Left renal cortex interstitium (tissue), 4 donors: ENCODE results near the gene FANCC. TPM values are rescaled to one million over a fixed set of nuclear protein-coding genes. Genes with fewer than 3 reads are reported as not detected.

ENCODE experiments used
- DNase-seq, 4 donors: peaks; one replicate each; pipeline ENCODE4 v3.0.0-alpha.2; 2013; ENCODE audit warnings: low read depth in 4 of 4, low spot score in 2 of 4, missing footprints in 1 of 4
- polyA plus RNA-seq, 4 donors: library from polyadenylated mRNA; unstranded; fragments of 120-200 nt; gene quantifications; one replicate each; pipeline ENCODE4 v1.2.1, GENCODE V29; 2013; ENCODE audit not compliant: insufficient read length in 4 of 4

FANCC gene
- polyA plus RNA-seq, 4 donors, result 21.2 to 26.8 (median 23.1) TPM

DNA sequence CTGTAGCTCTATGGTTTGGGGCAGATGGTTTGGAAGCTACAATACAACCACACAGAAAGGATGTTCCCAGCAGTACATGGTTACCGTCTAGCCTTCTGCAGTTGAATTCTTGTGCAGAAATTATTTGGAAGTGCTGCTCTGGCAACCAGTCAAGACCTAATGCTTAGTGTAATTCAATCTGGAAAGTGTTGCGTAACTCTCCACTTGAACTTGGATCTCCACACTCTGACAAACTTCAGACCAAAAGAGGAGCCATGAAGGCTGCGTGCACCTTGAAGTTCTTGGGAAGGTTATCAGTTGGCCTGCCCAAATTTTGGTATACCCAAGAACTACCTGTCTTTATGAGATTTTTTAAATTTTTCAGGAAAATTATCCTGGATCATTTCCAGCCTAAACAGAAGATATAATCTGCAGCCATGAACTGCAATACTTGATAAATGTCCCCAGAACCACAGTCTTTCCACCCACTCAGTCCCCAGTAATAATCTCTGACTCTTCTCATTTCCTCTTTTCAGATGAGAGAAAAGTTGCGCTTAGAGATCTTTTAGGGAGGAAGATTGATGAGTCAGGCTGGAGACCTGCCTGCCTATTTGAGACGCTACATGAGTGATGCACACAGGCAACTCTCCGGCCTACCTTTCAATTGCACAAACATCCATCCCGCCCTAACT is 159.9 kb downstream of the FANCC start:
- DNase-seq, result no peak

DNA sequence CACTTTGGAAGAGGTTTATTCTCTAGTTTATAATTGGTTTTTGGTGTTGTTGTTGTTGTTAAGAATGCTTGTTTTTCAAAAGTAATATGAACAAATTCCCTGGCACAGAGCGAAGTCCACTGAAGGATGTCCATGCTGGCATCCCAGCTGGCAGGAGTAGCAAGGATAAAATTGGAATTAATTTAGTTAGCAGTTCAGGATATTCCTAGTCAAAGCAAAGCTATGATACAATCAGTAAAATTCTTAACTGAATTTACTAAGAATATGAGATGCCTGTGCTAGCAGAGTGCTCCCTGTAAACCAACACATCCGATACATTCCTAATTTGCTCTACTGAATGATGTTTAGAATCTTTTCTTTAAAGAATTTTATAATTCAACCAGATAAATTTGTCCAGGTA is 161.4 kb downstream of the FANCC start:
- no peak for DNase-seq

DNA sequence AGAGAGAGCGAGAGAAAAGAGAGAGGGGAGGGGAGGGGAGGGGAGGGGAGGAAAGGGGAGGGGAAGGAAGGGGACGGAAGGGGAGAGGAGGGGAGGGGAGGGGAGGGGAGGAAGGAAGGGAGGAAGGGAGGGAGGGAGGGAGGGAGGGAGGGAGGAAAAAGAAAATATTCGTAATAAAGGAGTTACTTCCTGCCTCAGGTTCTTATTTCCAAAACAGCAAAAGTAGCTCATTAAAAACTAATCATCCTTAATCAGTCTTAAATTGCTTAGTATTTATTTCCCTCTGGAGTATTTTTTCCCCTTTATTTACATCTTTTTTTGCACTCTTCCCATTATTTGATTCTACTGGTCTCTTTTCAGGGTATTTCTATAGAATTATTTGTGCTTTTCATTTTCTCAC is 162.3 kb downstream of the FANCC start:
- DNase-seq, result no peak

DNA sequence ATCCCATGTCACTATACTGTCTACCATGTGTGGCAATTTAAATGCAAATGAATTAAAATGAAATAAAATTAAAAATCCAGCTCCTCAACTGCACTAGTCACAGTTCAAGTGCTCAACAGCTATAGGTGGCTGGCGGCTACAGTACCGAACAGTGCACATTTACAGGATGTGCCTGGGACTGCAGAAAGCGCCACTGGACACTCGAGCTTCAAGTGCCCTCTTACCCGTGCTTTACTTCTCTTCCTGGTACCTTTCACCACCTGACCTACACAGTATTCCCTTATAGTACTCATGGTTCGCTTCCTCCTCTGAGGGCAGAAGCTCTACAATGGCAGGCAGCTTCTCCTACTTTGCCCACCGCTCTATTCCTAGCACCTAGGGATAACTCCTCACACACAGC is 166.6 kb downstream of the FANCC start:
- DNase-seq, result no peak

DNA sequence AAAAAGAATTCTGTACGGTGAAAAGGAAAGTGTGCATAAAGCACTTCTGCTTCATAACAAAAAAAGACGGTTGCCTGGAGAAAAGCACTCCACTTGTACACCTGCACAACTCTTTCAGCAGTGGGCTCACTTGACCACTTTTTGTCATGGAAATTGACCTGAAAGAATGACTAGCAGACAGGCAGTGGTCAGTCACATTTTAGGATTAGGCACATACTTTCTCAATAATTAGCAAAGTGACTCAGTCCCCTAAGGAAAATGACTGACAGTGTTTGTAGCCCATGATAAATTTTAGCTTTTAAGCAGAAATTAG is 169.3 kb downstream of the FANCC start:
- no peak for DNase-seq

DNA sequence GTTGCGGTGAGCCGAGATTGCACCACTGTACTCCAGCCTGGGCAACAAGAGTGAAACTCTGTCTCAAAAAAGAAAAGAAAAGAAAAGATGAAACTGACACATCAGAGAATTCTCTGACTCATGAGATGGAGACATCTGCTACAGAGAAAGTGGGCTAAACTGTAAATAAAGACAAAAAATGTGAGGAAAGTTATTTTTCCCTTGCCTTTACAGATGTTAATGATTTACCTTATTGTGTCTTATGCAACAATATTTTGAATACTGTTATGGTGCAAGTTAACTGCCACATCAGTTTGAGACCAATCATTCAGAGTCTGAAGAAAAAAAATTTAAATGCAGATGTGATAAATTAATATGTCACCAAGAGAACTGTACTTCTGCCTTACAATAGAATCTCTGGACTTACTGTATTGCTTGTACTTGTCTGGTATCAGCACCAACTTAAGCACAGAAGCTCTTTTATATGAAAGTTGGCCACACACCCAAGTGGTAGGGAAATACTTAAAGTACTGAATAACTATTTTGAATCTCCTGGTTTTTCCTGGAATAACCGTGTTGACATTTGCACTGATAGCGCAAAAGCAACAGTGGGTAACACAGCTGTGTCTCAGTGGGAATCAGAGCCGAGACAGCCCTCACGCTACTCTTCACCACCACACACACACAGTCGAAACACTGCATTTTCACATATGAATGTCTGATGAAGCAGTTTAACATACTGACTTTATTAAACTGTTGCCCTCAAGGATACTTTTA is 169.9 kb downstream of the FANCC start:
- DNase-seq, result no peak

DNA sequence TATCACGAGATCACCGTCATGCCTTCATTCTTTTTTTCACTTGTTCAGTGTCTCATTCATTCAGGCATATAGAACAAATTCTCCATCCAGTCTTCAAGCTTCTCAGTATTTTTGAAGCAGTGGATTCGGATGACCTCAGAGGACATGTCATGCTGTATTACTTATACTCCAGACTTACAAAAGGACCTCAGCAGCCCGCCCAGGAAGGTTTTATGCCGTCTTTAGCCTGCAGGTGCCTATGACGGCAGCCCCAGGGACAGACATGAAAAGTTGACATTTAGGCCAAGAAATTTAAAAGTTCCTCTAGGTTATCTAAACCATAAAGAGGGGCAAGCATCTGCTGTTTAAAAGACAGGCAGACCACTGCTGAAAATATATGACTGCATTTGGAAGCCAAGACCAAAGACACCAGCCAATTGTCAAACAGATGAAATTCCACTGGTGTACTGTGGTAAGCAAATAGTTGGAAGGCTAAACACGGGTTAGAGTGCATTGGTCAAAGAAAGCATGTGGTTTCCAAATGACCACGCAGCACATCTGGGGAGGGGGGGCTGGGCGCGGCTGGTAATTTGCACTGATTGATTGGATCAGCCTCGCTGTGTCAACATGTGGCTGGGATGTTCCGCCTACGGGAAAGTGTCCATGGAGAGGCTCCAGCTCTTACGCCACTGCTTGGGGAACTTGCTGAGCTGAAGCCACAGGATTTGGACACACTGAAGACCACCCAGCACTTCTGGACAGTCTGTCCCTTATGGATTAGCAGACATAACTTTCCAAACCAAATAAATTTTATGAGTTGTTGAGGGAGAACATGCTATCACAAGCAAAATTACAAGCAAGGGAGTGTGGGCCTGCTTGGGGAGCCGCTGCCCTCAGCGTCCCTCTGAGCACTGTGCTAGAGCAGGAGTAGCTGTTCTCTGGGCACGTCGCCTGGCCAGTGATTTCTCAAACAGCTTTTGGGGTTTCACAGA is 173.6 kb downstream of the FANCC start:
- DNase-seq, result peak in 3 of 4 donors; percentile 42 to 70 (median 66)

DNA sequence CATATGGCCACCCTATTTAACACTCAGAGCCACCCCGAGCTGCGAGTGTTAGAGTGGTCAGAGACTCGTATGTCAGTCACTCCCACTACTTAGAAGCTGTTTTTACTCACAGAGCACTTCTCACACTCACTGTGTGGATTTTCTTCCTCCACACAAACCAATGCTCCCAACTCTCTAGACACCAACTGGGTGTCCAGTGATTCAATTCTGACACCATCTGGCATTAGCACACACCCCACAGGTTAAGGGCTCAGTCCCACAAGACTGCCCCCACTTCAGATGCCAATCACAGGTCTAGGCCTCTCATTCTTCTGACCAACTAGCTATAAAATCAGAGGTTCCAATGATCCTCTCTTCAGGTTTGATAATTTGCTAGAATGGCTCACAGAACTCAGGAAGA is 174.8 kb downstream of the FANCC start:
- DNase-seq, result no peak

DNA sequence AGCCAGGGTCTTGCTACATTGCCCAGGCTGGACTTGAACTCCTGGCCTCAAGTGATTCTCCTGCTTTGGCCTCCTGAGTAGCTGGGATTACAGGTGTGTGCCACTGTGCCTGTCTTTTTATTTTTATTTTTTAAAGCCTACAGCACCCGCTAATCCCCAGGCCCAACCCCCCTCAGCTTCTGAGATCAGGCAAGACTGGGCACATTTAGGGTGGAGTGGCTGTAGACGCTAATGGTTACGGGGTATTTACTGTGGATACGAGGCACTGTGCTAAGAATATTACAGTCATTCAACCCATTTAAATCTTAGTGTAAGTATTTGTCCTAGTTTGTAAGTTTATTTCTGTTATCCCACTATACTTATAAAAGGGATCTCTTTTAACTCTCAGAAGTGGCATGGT is 175.2 kb downstream of the FANCC start:
- no peak for DNase-seq

DNA sequence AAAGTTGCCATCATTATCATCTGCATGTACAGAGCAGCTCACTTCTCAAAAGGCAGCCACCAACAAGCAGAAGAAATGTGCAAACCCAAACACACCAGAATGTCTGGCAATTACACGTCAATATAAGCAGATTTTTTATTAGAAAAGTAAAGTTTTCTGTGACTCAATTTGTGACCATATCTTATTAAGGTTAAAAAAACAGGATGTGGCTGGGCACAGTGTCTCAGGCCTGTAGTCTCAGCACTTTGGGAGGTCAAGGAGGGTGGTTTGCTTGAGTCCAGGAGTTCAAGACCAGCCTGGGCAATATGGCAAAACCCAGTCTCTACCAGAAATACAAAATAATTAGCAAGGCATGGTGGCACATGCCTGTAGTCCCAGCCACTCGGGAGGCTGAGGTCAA is 176.7 kb downstream of the FANCC start:
- DNase-seq, result no peak

DNA sequence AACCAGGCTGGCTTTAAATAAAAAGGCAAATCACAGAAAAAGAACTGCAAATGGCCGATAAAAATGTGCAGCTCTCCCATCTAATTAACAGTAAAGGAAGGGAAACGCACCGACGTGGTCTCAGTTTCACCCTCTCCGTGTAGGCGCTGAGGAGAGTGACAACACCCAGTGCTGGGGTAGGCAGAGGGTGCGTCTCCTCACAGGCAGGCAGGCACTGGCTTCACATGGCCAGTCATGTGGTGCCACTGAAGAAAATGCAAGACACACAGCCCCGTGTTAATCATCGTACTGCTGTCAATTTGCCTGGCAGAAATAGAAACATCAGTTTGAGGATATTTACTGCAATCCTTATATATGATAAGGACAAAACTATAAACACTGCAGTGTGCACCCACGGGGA is 178.4 kb downstream of the FANCC start:
- DNase-seq, result no peak

DNA sequence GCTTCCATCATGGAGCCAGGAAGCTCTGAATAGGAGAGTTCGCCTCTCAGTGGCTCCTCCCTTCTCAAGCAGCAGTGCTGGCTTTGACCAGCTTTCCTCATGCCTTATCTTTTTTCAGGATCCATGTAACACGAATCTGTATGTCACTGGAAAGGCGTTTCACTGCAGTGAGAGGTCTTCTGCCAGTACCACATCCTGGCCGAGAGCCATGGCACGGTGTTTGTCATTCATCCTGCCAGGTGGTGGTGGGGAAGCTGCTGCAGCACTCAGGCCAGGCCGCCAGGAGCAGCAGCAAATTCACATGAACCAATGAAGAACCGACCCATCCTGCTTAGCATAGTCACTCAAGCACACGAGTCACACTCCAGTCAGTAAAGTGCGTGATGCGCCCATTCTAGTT is 179.0 kb downstream of the FANCC start:
- no peak for DNase-seq

DNA sequence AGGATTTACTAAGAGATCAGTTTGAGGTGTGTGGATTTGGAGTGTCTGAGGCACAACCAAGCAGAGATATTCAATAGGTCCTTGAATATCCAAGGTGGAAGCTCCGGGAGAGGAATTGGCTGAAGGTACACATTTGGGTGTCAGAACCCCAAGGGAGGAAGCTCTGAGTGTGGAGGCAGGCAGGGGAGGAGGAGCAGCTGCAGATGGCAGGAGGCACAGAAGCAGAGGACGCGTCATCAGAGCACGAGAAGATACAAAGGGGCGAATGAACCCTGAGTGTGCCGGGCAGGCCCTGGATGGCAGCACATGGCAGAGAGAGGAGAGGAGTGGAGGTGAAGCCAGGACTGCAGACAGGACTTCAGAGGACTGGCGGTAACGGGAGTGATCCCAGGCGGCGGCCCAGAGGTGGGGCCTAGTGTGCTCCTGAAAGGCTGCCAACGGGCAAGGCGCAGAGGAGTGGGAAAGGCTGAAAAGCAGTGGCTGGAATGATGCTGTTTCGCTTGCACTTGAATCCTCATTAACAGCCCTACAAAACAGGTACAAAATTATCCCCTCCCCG is 179.8 kb downstream of the FANCC start:
- DNase-seq, result no peak

DNA sequence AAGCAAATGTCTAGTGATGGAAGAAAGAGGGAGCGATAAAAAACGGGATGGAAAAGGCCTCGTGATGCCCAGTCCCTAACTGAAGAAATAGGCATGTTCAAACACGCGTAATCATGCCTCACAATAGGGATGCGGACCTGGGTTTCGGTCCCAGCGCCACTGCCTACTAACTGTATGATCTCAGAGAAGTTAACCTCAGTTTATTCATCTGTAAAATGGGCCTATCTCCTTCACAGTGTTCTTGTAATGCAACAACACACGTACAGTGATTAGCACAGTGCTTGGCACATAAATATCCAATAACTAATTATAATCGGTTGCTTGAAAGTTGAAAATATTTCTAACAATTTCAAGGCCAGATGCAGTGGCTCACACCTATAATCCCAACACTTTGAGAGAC is 181.8 kb downstream of the FANCC start:
- no peak for DNase-seq

DNA sequence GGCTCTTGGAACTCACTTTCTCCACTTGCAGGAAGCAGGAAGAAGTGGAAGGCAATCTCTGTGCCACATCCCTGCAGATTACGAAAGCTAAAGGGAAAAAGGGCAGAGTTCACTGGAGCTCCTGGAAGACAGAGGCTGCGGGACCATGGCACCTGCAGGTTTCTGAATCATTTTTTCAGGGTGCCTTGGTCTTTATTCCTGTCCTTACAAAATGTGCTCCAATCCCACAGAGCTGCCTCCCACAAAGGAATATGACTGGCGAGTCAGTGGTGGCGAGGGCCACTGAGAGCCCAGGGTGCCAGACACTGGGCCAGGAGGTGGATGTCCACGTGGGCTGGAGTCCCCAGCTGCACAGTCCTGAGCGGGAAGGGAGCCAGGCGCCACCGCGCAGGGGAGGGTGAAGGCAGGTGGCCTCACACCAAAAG is 183.0 kb downstream of the FANCC start:
- DNase-seq, result no peak

DNA sequence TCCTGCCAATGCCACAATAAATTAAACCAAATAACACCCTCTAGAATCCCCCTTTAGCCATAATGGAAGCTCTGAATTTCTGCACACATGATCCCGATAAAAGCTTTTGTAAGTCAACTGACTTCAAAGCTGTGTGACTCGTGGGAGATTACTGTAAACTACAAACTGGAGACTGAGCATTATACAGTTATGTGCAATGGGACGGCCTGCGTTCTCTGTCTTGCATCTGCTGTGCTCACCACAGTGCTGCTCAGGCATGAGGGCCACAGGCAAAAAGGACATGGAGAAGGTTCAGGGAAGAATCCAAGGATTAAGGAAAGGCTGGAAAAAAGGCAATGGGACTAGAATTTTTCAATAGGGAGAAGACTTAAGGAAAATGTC is 184.2 kb downstream of the FANCC start:
- no peak for DNase-seq

DNA sequence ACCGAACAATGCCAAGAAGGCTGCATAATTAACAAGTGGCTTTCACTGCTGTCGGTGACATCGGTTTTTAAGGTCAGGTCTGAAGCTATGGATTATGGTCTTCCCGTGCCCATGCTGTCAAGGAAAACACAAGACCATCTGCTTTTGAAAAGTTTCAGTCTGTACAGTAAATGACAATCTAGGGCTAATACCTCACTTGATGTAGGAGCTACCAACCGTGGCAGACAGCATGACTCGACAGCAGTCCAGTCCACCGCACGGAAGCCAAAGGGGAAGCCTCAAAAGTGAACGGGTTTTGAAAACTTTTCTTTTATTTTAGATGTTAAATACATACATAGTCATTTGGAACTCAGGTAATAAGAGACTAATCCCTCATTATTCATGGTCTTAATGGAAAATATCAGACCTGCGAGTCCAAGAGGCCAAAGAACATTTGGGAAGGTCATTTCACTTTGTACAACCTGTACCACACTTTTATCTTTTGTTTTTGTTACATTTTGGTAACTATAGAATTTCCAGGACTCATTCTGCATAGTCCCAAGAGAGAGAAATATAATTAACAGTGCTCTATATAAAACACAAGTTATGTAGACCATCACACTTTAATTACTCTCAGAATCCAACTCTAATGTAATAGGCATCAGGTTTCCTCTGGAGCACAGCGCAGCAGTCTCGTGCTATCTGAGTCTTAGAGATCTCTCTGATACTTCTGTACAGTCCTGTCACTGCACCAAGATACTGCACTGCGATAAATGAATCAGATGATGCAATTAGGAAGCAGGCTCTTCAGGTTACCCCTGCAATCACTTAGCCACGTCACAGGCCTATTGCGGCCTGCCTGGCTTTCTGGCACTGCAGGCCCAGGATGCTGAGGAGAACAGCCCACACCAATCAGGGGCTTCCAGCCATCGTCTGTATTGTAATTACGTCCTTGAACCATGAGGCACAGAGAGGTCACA is 184.9 kb downstream of the FANCC start:
- no peak for DNase-seq

DNA sequence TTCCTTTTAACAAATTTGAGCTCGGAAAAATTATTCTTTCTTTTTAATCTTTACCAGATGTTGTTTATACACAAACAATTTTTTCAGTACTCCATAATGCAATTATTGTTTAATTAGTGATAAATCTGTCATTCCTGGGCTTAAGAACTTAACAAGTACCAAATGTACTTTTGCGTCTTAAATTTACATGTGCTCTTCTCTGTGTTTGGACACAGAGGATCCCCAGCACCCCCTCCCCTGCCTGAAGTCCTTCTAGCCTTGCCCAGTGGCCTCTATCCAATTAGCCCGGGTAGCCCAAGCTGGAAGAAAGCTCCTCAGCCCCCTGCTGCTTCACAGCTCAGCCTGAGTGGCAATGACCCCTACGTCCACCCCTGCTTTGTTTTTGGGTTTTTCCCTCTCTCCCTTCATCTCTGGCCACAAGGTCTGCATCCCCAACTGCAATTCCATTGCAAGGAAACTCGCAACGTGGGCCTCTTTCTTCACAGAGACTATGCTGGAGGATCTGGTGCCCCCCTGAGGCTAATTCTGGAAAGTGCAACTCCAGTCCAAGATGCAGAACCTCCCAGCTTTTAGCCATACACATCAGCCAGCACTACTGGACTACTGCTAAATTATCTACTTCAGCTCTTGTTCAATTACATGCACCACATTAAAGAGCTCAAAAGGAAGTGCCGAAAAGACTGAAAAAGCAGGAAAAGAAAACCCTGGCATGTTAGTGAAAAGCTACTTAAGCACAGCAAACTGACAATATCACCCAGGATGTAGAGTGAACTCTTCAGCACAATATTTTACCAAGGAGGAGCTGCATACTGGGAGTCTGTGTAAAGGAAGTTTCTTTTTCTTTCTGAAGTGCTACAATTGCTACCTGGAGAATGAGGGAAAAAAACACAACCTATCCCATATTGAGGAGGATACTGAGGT is 186.2 kb downstream of the FANCC start:
- peak in 3 of 4 donors; percentile 54 to 66 (median 58) for DNase-seq

DNA sequence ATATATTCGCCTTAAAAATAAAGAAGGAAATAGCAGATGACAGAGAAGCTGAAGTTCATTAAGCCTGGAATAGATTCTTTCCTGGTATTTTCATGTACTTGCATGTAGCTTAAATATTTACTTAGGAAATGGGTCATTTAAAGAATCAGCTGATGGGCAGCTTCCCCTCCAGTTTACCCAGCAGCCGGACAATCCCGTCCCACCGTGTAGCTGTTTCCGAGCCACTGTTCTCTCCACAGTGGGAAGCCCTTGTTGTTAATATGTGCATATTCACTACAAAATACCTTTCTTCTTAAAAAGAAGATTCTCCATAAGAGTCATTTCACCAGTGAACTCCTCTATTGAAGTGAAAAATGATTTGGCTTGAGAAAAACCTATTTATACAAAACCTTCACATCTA is 187.0 kb downstream of the FANCC start:
- DNase-seq, result no peak
